ENCODE measurements around the gene CTDNEP1. TPM values are rescaled to one million over a fixed set of nuclear protein-coding genes. Genes with fewer than 3 reads are reported as not detected.

Gene CTDNEP1
- total RNA-seq, 1 donor from 2014 or later = 140 TPM

DNA sequence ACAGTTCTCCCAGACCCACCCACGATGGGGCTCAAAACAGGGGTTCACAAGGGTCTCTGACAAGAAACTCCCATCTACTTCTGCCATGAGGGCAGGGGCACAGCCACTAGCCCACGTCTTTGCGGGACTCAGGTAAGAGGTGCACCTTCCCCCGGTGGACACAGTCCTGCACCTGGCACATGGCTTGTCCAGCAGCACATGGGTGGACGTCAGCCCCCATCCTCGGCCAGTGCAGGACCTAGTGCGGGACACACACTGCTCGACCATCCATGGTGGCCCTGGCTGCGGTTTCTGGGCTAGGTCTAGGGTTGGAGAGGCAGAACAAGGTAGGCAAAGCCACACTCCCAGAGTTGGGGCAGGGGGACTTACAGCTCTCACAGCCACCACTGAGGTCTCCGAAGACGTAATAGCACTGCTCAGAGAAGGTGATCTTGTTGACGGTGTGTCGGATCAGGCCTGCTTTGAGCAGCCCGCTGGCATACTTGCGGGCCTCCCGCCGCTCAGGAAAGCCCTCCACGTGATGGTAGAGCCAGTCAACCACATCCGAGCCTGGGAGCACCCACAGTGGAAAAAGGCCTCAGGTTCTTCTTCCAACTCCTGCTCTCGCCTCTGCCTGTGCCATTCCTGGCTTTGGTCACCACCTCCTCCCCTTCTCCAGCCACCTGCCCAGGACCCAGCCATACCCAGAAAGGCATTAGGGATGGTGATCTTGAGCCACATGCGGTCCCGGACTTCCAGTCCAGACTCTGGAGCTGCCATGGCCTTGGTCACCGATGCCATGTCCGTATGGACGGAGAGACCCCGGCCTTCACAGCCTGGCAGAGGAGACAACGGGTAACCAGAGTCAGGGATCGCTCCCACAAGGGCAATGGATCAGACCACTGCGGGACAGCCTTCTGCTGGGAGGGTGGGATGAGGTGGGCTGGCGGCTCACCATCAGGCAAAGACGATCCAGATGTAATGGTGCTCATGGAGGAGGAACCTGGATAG, 24.5 kb downstream of the CTDNEP1 start:
- TF ChIP-seq, protein P1, sequence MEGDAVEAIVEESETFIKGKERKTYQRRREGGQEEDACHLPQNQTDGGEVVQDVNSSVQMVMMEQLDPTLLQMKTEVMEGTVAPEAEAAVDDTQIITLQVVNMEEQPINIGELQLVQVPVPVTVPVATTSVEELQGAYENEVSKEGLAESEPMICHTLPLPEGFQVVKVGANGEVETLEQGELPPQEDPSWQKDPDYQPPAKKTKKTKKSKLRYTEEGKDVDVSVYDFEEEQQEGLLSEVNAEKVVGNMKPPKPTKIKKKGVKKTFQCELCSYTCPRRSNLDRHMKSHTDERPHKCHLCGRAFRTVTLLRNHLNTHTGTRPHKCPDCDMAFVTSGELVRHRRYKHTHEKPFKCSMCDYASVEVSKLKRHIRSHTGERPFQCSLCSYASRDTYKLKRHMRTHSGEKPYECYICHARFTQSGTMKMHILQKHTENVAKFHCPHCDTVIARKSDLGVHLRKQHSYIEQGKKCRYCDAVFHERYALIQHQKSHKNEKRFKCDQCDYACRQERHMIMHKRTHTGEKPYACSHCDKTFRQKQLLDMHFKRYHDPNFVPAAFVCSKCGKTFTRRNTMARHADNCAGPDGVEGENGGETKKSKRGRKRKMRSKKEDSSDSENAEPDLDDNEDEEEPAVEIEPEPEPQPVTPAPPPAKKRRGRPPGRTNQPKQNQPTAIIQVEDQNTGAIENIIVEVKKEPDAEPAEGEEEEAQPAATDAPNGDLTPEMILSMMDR (IDR thresholded peaks at IDR 0.05) = no peak
- Histone ChIP-seq H3K36me3 (peaks cover 86% of the 10 kb centered on the region), H3K27me3 (ENCODE audit: low read depth) (no peaks in the 10 kb centered on the region), H3K27ac (no peak overlapping the region), H3K4me1 (peaks cover 4% of the 10 kb centered on the region), H3K4me3 (no peak overlapping the region), H3K9me3 (no peaks in the 10 kb centered on the region)
- no peak for ATAC-seq
- DNase-seq = no peak
- intact Hi-C loops (cut with DNase I) = no loop called here

DNA sequence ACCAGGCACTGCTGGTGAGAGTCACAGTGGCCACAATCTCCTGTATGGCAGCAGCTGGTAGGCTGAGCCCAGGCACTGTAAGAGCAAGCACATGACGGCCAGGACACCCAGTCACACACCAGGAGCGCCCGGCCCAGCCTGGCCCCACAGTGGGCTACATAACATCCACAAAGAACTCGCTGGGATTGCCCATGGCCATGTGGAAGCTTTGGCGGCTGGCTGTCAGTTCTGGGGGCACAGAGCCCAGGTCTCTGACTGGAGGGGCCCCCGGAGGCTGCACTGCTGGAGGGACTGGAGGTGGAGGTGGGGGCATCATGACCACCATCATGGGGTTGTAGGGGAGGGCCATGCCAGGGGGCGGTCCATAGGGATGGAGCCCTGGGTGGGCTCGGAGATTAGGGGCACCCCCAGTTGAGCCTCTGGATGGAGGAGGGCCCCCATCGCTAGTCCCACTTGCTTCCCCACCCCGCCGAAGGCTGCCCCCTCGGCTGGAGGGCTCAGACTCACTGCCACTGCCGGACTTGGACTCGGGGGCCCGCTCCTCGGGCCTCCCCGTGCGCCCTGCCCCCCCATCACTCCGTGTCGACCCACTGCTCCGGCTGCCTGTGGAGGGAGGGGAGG, 25.7 kb downstream of the CTDNEP1 start:
- peaks cover 94% of the 10 kb centered on the region for H3K36me3 ChIP-seq
- peaks cover 8% of the 10 kb centered on the region for H3K4me1 ChIP-seq
- TF ChIP-seq, protein P1 (IDR thresholded peaks at IDR 0.05) = no peak
- intact Hi-C loops (cut with DNase I) = no loop called here
- H3K27me3 ChIP-seq (ENCODE audit: low read depth) = no peaks in the 10 kb centered on the region
- no peak overlapping the region for H3K4me3 ChIP-seq
- no peak for ATAC-seq
- no peaks in the 10 kb centered on the region for H3K9me3 ChIP-seq
- no peak overlapping the region for H3K27ac ChIP-seq
- no peak for DNase-seq

DNA sequence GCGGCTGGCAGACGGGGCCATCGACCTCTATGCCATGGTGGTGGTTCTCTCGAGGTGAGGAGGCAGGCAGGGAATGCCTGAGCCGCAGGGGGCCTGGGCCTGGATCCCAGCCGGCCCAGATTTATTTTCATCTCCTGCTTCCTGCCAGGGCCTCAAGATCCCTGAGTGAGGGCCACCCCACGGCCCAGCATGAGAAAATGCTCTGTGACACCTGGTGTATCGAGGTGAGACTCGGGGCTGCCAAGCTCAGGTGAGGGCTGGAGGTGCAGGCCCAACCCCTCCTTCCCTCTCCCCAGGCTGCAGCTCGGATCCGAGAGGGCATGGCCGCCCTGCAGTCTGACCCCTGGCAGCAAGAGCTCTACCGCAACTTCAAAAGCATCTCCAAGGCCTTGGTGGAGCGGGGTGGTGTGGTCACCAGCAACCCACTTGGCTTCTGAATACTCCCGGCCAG, 26.8 kb downstream of the CTDNEP1 start:
- H3K9me3 ChIP-seq = no peaks in the 10 kb centered on the region
- no peak overlapping the region for H3K4me3 ChIP-seq
- DNase-seq (no peak), ATAC-seq (no peak)
- intact Hi-C loops (cut with DNase I) = no loop called here
- TF ChIP-seq, protein P1 (IDR thresholded peaks at IDR 0.05) = no peak
- no peak overlapping the region for H3K27ac ChIP-seq
- peaks cover 84% of the 10 kb centered on the region for H3K36me3 ChIP-seq
- H3K4me1 ChIP-seq = peaks cover 14% of the 10 kb centered on the region
- H3K27me3 ChIP-seq (ENCODE audit: low read depth) = no peaks in the 10 kb centered on the region

DNA sequence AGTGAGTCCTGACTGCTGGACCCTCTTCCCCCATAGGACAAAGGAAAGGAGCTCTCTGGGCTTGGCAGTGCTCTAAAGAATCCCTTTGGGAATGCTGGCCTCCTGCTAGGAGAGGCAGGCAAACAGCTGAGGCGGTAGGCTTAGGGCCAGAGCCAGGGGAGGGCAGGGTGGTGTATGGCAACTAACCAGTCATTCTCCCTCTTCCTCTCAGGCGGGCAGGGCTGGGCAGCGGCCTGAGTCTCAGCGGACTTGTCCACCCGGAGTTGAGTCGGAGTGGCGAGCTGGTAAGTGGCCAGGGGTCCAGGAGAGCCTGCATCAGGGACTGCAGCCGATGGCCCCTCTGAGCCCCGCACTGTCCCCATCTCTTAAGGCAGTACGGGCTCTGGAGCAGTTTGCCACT, 27.4 kb downstream of the CTDNEP1 start:
- Histone ChIP-seq H3K4me1 (peaks cover 19% of the 10 kb centered on the region), H3K27me3 (ENCODE audit: low read depth) (no peaks in the 10 kb centered on the region), H3K36me3 (peaks cover 79% of the 10 kb centered on the region), H3K27ac (no peak overlapping the region), H3K9me3 (no peaks in the 10 kb centered on the region), H3K4me3 (no peak overlapping the region)
- intact Hi-C loops (cut with DNase I) = no loop called here
- TF ChIP-seq, protein P1 (IDR thresholded peaks at IDR 0.05) = no peak
- ATAC-seq = no peak
- DNase-seq = no peak

DNA sequence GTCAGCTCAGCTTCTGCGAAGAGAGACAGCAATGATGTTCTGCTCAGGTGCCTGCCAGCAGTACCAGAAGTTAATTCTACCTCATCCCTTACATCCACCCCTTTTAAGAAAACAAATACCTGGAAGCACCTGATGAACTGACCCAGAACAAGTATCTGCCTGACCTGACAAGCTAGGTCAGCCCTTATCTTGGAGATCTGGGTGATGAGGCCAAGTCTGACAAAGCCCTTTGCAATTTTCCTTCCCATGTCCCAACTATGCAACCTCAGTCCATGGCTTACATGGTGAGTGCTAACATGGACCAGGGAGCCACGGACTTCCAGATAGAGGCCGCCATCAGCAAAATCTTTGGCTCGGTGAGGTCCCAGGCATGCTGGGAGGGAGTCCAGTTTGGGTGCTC, 28.2 kb downstream of the CTDNEP1 start:
- TF ChIP-seq, protein P1 (IDR thresholded peaks at IDR 0.05) = no peak
- intact Hi-C loops (cut with DNase I) = no loop called here
- H3K4me3 ChIP-seq = no peak overlapping the region
- no peak for DNase-seq
- peaks cover 71% of the 10 kb centered on the region for H3K36me3 ChIP-seq
- H3K9me3 ChIP-seq = no peaks in the 10 kb centered on the region
- H3K27ac ChIP-seq = no peak overlapping the region
- H3K4me1 ChIP-seq = peaks cover 27% of the 10 kb centered on the region
- no peaks in the 10 kb centered on the region for H3K27me3 ChIP-seq (ENCODE audit: low read depth)
- no peak for ATAC-seq

Data from lower lobe of right lung (tissue), 2 donors.